GM18498 (cell line): ENCODE data around the gene MAP4.

ENCODE experiments used
- ATAC-seq: cut with Tn5 transposase; IDR thresholded peaks from one replicate; pipeline ENCODE4 v1.9.1; 2021; ENCODE audit warnings: mild to moderate bottlenecking, moderate library complexity; ENCODE audit not compliant: unreplicated experiment

MAP4 gene

GRCh38 chr3:47867451-47868044 is 148.7 kb downstream of the MAP4 start:
- no peak for ATAC-seq

GRCh38 chr3:47865192-47865591 is 151.0 kb downstream of the MAP4 start:
- ATAC-seq = no peak

- no peak for ATAC-seq
Observed at GRCh38 chr3:47863391-47864128, 152.7 kb downstream of the MAP4 start.

GRCh38 chr3:47859956-47860605 is 156.1 kb downstream of the MAP4 start:
- ATAC-seq = no peak

GRCh38 chr3:47857151-47857550 is 159.1 kb downstream of the MAP4 start:
- no peak for ATAC-seq

- no peak for ATAC-seq
Observed at GRCh38 chr3:47856669-47857068, 159.5 kb downstream of the MAP4 start.

GRCh38 chr3:47855461-47856383 is 160.5 kb downstream of the MAP4 start:
- ATAC-seq = no peak

GRCh38 chr3:47854720-47855455 is 161.3 kb downstream of the MAP4 start:
- ATAC-seq = no peak

GRCh38 chr3:47854267-47854666 is 161.9 kb downstream of the MAP4 start:
- ATAC-seq = no peak

GRCh38 chr3:47852604-47853602 is 163.3 kb downstream of the MAP4 start:
- no peak for ATAC-seq

- ATAC-seq = no peak
Observed at GRCh38 chr3:47851888-47852603, 164.2 kb downstream of the MAP4 start.

GRCh38 chr3:47850564-47851410 is 165.4 kb downstream of the MAP4 start:
- no peak for ATAC-seq

- ATAC-seq = no peak
Observed at GRCh38 chr3:47849699-47850563, 166.3 kb downstream of the MAP4 start.

GRCh38 chr3:47849186-47849698 is 167.0 kb downstream of the MAP4 start:
- no peak for ATAC-seq

GRCh38 chr3:47848599-47849117 is 167.6 kb downstream of the MAP4 start:
- ATAC-seq = no peak

GRCh38 chr3:47847801-47848518 is 168.3 kb downstream of the MAP4 start:
- ATAC-seq = no peak
